HG03066 (cell line): ENCODE results near the gene TMEM208.

Experiments used
- ATAC-seq: cut with Tn5 transposase; IDR thresholded peaks from one replicate; pipeline ENCODE4 v1.9.1; 2021; ENCODE audit warnings: low read depth; ENCODE audit not compliant: unreplicated experiment

TMEM208 gene

GRCh38 chr16:67226804-67227566 is at the start of gene TMEM208:
TMEM208 (plus strand) TSS chr16:67227130; CDS start chr16:67227219, 89 bp downstream.
- peak; percentile 94 for ATAC-seq

GRCh38 chr16:67177743-67178699 is 48.9 kb upstream of the TMEM208 start:
- ATAC-seq, result no peak

GRCh38 chr16:67179421-67180080 is 47.4 kb upstream of the TMEM208 start:
- no peak for ATAC-seq

DNA sequence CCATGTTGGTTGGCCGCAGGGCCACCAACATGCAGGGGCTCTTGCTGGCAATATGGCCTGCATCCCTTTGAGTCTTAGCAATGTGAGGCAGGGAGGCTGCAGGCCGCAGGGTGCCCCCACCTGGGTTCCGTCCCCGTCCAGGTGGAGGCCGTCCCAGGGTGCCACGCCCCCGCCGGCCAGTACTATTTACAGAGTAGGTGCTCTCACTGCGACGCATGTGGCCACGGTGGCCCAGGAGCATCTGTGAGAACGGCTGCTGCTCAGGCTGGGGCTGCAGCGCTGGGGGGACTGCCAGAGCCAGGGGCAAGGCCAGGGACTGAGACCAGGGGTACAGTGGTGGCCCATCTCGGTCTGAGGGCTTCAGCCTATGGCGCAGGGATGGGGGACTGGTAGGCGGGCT is 46.8 kb upstream of the TMEM208 start:
- no peak for ATAC-seq

GRCh38 chr16:67181346-67181745 is 45.6 kb upstream of the TMEM208 start:
- no peak for ATAC-seq

DNA sequence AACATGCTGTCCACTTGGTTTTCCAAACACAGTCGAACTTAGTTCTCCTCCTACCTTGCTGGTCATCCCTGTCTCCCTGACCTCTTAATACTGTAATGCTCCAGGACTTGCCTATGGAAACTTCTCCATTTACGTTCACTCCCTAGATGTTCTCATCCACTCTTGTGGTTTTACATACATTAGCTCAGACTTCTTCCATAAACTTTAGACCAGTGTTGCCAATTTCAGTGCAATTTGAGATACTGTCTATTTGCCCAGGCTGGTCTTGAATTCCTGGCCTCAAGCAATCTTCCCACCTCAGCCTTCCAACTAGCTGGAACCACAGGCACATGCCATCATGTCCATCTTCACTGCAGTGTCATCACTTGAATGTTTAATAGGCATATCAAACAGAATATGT is 44.6 kb upstream of the TMEM208 start:
- no peak for ATAC-seq

- no peak for ATAC-seq
Measured at GRCh38 chr16:67183284-67183626, 43.7 kb upstream of the TMEM208 start.

DNA sequence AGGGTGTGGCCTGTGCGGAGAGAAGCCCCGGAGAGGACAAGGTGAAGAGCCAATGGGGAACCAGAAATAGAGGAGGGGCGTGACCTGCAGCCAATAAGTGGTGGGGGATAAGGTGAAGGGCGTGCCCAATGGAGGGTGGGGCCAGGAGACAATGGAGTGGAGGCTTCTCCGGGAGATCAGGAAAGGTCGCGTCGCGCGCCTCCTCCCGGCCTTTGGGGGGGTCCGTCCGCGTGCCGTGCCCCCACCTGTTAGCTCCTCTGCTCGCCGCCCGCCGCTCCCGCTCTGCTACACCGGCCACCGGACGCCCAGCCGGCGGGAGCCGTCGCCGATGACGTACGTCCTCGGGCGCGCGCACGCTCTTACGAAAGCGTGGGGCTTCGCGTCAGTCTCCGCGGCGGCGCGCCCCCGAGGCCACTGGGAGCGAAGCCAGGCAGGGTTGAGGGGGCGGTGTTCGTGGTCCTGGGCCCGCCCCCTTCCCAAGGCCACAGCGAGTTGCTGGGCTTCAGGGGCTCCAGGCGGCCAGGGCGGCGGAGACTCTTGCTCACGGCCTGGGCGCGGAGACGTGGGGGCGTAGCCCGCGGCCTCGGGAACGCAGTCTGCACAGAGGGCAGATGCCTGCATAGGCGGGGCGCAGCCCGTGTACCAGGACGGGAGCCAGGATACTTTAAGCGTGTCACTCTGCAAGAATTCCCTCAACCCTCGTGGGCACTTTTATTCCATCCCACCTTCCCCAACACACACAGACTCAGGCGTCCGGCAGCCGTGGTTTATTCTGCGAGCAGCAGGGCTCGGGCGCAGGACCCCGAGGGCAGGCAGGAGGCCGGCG is 43.1 kb upstream of the TMEM208 start, which contains the start of gene MATCAP1:
Gene MATCAP1 (minus strand): TSS at position 337 of the 826 bp plus-strand sequence. CDS start 3,353 bp downstream, outside the sequence.
- peak; percentile 93 for ATAC-seq

GRCh38 chr16:67184453-67184994 is 42.4 kb upstream of the TMEM208 start:
- ATAC-seq, result no peak

DNA sequence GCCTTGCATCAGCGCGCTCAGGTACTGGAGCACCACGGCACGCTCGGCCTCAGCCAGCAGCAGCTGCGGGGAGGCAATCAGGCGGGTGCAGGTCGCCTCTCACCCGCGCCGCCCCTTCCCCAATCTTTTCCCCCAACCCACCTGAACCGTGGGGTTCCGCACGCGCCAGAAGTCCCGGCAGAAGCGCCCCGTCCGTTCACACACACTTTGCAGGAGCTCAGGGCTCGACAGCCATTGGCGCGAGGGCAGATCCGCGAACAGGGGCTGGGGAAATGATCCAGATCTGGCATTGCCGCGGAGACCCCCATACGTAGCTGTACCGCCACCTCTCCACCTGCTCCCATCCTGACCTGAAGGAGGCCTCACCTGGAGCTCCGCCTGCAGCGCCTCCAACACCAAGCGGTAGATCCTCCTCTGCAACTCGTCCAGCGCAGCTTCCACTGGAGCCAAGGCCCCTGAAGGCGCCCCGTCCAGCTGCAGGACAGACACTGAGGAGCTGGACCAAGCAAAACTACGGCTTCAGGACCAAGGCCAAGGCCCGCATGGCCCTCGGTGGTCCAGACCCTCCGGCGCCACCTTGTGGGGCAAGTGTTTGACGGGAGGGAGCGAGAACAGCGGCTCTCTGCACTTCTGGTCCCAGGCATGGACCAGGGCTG is 41.8 kb upstream of the TMEM208 start:
- ATAC-seq, result no peak

GRCh38 chr16:67185651-67186134 is 41.2 kb upstream of the TMEM208 start:
- no peak for ATAC-seq

DNA sequence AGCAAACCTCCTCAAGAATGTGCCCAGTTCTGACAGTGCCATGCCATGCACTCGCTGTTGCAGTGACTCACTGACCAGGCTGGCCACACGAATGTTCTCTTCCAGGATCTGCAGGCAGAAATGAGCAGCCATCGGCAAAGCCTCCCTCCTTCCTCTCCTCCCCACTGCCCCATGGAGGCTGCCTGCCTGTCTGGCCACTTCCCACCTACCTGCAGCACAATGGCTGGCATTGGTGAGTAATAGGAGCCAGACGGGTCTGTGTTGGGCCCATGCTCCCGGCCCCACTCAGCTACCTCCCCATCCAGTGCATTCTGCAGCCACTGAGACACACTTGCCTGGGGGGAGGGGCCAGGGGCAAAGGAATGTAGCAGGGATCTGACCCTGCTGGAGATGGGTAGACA is 40.4 kb upstream of the TMEM208 start:
- ATAC-seq, result no peak

DNA sequence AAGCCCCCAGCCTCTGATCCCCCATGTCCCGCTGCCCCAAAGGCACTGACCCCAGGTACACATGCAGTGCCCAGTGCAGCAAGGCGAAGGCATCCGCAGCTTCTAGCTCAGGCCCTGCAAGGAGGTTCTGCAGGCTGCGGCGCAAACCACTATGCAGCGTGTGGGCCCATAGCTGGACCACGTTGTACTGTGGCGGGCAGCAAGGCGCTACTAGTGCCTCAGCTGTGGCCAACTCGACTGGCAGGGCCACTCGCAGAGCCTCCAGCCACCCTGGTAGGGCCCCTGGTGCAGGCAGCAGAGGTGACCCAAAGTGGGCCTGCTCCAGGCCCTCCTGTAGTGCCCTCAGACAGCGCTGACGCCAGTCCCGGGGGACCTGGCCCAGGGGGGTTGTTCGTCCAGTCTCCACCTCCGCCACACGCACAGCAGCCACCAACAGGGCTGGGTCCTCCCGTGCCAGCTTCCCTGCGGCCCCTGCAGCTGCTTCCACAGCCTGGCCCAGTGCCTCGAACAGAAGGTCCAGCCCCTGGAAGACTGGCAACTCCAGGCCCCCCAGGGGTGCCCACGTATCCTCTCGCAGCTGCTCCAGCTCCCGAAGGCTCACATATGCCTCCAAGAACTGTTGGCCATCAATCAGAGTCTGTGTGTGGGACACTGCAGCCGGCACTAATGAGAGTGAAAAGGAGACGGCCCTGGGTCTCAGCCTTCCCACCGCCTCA is 39.6 kb upstream of the TMEM208 start:
- ATAC-seq, result no peak

GRCh38 chr16:67188323-67188722 is 38.6 kb upstream of the TMEM208 start:
- ATAC-seq, result no peak

DNA sequence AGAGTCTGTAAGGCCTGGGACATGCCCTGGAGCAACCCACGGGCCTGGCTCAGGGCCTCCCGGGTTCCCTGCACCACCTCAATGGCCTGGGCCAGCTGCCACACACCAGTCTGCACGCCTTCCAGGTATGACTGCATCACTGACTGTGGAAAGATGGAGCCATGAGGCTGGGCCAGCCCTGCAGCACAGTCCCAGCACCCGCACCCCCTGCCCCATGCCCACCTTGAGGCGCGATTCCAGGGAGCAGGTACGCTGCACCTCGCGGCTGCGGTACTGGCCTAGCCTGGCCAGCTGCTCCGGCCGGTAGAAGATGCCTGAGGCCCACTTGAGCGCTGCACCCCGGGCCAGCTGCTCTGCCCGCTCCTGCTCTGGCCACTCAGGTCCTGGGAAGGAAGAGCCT is 38.1 kb upstream of the TMEM208 start:
- ATAC-seq, result no peak

GRCh38 chr16:67190041-67190440 is 36.9 kb upstream of the TMEM208 start, which contains the start of gene EXOC3L1:
EXOC3L1 (minus strand) TSS chr16:67190136; CDS start chr16:67189676, 460 bp downstream.
- ATAC-seq, result no peak

- no peak for ATAC-seq
Measured at GRCh38 chr16:67190448-67191399, 36.2 kb upstream of the TMEM208 start.
